Activated CD8-positive, alpha-beta memory T cell treated with anti-CD3 and anti-CD28 coated beads, Interleukin-2, amount 50 U/mL, for 4 hours (primary cell): Measurements from ENCODE around the gene TRABD2A.

Source experiments
- DNase-seq: peaks from one replicate; pipeline ENCODE4 v3.0.0-alpha.2; 2020

TRABD2A gene

GRCh38 chr2:84847326-84848050 is 33.4 kb downstream of the TRABD2A start:
- DNase-seq = no peak

- DNase-seq = no peak
Observed at GRCh38 chr2:84846741-84847142, 34.1 kb downstream of the TRABD2A start.

- peak; percentile 48 for DNase-seq
Observed at GRCh38 chr2:84846041-84846663, 34.7 kb downstream of the TRABD2A start.

GRCh38 chr2:84844141-84844540 is 36.7 kb downstream of the TRABD2A start:
- no peak for DNase-seq

GRCh38 chr2:84841577-84841976 is 39.3 kb downstream of the TRABD2A start:
- DNase-seq = no peak

- no peak for DNase-seq
Observed at GRCh38 chr2:84840306-84840705, 40.6 kb downstream of the TRABD2A start.

GRCh38 chr2:84839851-84840250 is 41.0 kb downstream of the TRABD2A start:
- DNase-seq = peak; percentile 40

GRCh38 chr2:84838434-84839145 is 42.3 kb downstream of the TRABD2A start:
- DNase-seq = no peak

GRCh38 chr2:84836215-84836614 is 44.7 kb downstream of the TRABD2A start:
- no peak for DNase-seq

- DNase-seq = no peak
Observed at GRCh38 chr2:84833481-84834150, 47.3 kb downstream of the TRABD2A start.

- DNase-seq = no peak
Observed at GRCh38 chr2:84832772-84833461, 48.0 kb downstream of the TRABD2A start.

GRCh38 chr2:84830758-84831500 is 50.0 kb downstream of the TRABD2A start:
- no peak for DNase-seq

GRCh38 chr2:84830095-84830494 is 50.8 kb downstream of the TRABD2A start:
- DNase-seq = no peak

- DNase-seq = no peak
Observed at GRCh38 chr2:84829693-84830092, 51.2 kb downstream of the TRABD2A start.

- no peak for DNase-seq
Observed at GRCh38 chr2:84827978-84828575, 52.8 kb downstream of the TRABD2A start.

- no peak for DNase-seq
Observed at GRCh38 chr2:84823788-84824187, 57.1 kb downstream of the TRABD2A start.

- DNase-seq = no peak
Observed at GRCh38 chr2:84823229-84823628, 57.7 kb downstream of the TRABD2A start.

- no peak for DNase-seq
Observed at GRCh38 chr2:84821806-84822205, 59.1 kb downstream of the TRABD2A start.

GRCh38 chr2:84817239-84817655 is 63.6 kb downstream of the TRABD2A start:
- DNase-seq = no peak

- no peak for DNase-seq
Observed at GRCh38 chr2:84816426-84817026, 64.4 kb downstream of the TRABD2A start.

GRCh38 chr2:84815146-84815545 is 65.7 kb downstream of the TRABD2A start:
- no peak for DNase-seq
